Measurements from ENCODE around the gene GDF2. TPM values are rescaled to one million over a fixed set of nuclear protein-coding genes. Genes with fewer than 3 reads are reported as not detected.

GDF2 gene
- polyA plus RNA-seq, 1 donor from 2014 or later = not detected

GRCh38 chr10:47283101-47283630, 39.1 kb upstream of the GDF2 start:
- Histone ChIP-seq H2AFZ (ENCODE audit: low read depth, low read length) (no peak overlapping the region), H3K4me3 (ENCODE audit: low read length) (no peak overlapping the region), H3K27me3 (ENCODE audit: insufficient read depth, low read depth, low read length) (no peaks in the 10 kb centered on the region), H3K27ac (ENCODE audit: low read length) (no peak overlapping the region), H3K9ac (ENCODE audit: low read length) (no peak overlapping the region), H3K9me2 (ENCODE audit: insufficient read depth, low read length) (no peaks in the 10 kb centered on the region), H3K9me3 (ENCODE audit: low read length) (no peaks in the 10 kb centered on the region), H3K79me2 (replicated peaks; ENCODE audit: insufficient read depth, low read length) (no peaks in the 10 kb centered on the region), H3K4me2 (ENCODE audit: low read length) (no peak overlapping the region), H3K36me3 (ENCODE audit: insufficient read depth, low read length) (no peaks in the 10 kb centered on the region), H4K20me1 (ENCODE audit: insufficient read depth) (no peaks in the 10 kb centered on the region), H3F3A (ENCODE audit: insufficient read depth, low read length, poor library complexity, severe bottlenecking) (no peaks in the 10 kb centered on the region)
- TF ChIP-seq RAD21 (conservative IDR thresholded peaks at IDR 0.05) (no peak), EZH2 (IDR thresholded peaks at IDR 0.05; ENCODE audit: borderline replicate concordance, insufficient read depth, low read length, poor library complexity, severe bottlenecking) (no peak), REST (IDR thresholded peaks at IDR 0.05; ENCODE audit: borderline replicate concordance) (no peak), EP300 (conservative IDR thresholded peaks at IDR 0.05; ENCODE audit: poor library complexity, severe bottlenecking) (no peak), POLR2AphosphoS5 (IDR thresholded peaks at IDR 0.05) (no peak), TAF1 (IDR thresholded peaks at IDR 0.05; ENCODE audit: low read depth) (no peak), CTCF (IDR thresholded peaks at IDR 0.05; ENCODE audit: poor library complexity, severe bottlenecking) (no peak)

GRCh38 chr10:47283848-47284247, 38.4 kb upstream of the GDF2 start:
- Histone ChIP-seq H3K4me2 (ENCODE audit: low read length) (no peak overlapping the region), H3K27ac (ENCODE audit: low read length) (no peak overlapping the region), H3K9me2 (ENCODE audit: insufficient read depth, low read length) (no peaks in the 10 kb centered on the region), H3F3A (ENCODE audit: insufficient read depth, low read length, poor library complexity, severe bottlenecking) (no peaks in the 10 kb centered on the region), H3K36me3 (ENCODE audit: insufficient read depth, low read length) (no peaks in the 10 kb centered on the region), H3K27me3 (ENCODE audit: insufficient read depth, low read depth, low read length) (no peaks in the 10 kb centered on the region), H4K20me1 (ENCODE audit: insufficient read depth) (no peaks in the 10 kb centered on the region), H3K9me3 (ENCODE audit: low read length) (no peaks in the 10 kb centered on the region), H2AFZ (ENCODE audit: low read depth, low read length) (no peak overlapping the region), H3K9ac (ENCODE audit: low read length) (no peak overlapping the region), H3K79me2 (replicated peaks; ENCODE audit: insufficient read depth, low read length) (no peaks in the 10 kb centered on the region), H3K4me3 (ENCODE audit: low read length) (no peak overlapping the region)
- TF ChIP-seq SMC3 (conservative IDR thresholded peaks at IDR 0.05; ENCODE audit: poor library complexity) (no peak), EP300 (conservative IDR thresholded peaks at IDR 0.05; ENCODE audit: poor library complexity, severe bottlenecking) (no peak), MXI1 (conservative IDR thresholded peaks at IDR 0.05; ENCODE audit: poor library complexity, severe bottlenecking) (no peak), EZH2 (IDR thresholded peaks at IDR 0.05; ENCODE audit: borderline replicate concordance, insufficient read depth, low read length, poor library complexity, severe bottlenecking) (no peak), REST (IDR thresholded peaks at IDR 0.05; ENCODE audit: borderline replicate concordance) (no peak), RAD21 (conservative IDR thresholded peaks at IDR 0.05) (no peak), TAF1 (IDR thresholded peaks at IDR 0.05; ENCODE audit: low read depth) (no peak), POLR2AphosphoS5 (IDR thresholded peaks at IDR 0.05) (no peak)

Measured in neural cell (in vitro differentiated cells).